GM21529 (cell line): ENCODE measurements around the gene ZCCHC14.
A peak's percentile ranks its signal among the peaks of the same experiment; 100 is the strongest.
"Not testable (repeated sequence)": the region's sequence is repeated elsewhere in the genome, so short reads cannot be mapped to it uniquely, and the experiment has no call there.

Source experiments
- ATAC-seq: cut with Tn5 transposase; IDR thresholded peaks from one replicate; pipeline ENCODE4 v1.9.1; 2021; ENCODE audit not compliant: unreplicated experiment

Gene ZCCHC14

DNA sequence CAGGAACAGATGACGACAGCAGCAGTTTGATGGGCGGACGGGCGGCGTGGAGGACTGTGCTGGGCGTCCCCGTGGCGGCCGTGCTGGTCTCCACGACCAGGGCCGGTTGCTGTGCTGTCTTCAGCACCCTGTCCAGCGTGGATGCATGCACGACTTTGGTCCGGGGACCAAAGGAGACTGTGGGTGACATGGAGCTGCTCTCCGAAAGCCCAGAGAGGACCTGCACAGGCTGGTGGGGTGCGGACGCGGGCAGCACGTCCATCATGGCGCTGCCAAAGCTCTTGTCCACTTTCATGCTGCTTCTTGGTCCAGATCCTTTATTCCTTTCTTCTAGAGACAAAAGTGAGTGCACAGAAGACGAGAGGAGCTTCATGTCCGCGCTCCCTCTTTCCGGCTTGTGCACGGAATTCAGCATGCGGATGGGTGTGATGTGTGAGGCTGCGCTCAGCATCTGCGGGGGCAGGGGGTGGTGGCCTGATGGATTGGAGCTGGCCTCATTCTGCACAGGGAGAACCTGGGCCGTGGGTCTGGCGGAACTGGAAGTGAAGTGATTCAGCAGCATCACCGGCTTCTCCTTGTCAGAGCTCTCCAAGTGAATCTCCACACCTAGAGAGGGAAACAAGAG is 80.3 kb downstream of the ZCCHC14 start:
- ATAC-seq: no peak

DNA sequence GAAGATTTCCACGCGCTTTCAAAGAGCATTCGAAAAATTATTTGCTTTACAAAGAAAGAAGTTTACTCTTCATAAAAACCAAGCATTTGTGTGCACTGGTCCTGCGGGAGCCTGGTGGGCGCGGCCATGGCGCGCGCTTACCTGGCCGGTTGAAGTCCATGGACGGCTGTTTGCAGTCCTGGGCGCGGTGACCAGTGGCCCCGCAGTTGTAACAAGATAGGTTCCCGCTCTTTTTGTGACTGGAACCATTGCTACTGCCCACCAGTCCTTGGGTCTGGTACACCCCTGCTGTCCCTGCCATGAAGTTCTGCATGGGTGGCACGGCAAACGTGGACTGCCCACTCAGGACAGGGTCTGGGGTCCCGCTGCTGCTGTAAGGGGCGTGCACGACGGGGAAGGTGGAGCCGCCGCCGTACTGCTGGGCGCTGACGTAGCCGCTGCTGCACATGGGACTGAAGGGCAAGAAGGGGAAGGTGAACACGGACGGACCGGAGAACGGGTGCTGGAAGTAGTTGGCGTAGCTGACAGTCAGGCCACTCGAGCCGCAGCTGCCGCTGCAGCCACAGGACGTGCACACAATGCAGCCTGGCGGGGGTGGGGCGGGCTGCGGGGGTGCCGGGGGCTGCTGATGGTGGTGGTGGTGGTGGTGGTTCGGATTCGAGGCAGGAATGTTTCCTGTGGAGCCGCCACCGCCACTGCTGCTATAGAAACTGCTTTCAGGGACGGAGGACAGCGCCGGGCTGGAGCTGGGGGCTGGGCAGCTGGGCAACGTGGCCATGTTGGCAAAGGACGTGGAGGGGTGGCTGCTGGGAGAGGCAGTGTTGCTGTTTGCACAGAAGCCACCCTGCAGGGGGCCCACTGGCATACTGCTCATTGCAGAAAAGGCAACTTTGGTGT is 81.2 kb downstream of the ZCCHC14 start:
- ATAC-seq: no peak

DNA sequence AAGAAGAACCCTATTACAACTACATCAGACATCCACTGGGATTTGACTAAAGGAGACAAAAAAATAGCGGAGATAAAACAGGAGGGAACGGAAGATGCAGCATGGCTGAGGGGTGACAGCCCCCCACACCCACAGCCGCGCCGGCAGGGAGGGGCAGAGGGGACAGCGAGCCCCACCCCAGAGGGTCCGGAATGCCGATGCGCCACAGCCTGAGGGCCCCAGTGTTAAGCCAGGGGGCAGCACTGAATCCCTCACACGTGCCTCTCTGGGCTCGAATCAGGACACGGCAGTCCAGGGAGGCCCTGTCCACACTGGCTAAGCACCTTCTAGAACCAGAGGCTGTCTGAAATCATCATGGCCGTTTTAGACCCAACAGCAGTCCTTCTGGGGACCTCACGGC is 81.9 kb downstream of the ZCCHC14 start:
- ATAC-seq: no peak

DNA sequence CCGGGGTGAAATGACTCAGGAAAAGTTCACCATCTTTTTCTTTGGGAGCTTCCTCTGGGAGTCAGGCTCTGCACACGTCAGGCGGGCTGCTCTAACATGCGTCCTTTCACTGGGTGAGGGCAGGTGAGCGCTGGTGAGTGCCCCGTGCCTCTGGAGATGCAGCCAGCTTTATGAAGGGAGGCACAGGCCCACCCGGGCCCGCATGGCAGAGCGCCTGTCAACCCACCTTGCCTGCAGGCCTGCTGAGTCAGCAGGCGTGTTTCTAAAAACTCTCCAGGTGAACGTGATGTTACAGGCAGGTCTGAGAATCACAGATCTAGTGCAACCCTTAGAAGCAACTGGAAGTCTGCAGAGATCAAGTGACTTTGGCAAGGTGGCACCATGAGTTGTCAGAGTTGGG is 82.3 kb downstream of the ZCCHC14 start:
- no peak for ATAC-seq

DNA sequence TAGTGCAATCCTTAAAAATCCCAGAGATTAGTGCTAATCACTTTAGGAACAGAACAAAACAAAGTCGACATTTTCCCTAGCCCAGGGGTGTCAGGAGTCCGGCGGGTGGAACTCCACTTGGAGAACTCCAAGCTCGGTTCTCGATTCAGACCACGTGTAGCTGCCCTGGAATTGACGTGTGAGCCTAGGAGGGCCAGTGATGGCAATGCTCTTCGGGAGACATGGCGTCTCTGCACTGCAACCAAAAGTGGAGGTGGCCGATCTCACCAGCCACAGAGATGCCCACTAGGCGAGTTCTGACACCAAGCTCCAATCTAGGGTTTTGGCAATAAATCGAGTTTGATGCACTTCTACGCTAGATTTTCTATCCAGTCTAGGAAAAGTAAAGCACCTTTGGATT is 83.0 kb downstream of the ZCCHC14 start:
- no peak for ATAC-seq

DNA sequence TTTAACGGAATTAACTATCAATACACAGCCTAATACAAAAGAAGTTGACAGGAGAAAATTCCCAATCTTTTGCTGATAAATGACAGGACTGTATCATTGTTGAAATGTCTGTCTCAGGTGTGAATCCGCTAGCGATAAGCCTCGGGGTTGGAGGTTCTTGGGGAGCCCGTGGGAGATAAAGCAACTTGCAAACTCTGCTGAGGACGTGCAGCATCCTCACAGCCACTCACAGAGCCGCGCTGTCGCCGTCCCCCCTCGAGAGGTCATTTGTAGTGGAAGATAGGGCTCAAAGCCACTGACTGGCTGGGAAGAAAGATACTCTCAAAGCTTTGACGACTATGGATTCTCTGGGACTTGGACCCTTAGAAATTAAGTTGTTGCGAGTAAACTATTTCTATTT is 83.7 kb downstream of the ZCCHC14 start:
- ATAC-seq: no peak

DNA sequence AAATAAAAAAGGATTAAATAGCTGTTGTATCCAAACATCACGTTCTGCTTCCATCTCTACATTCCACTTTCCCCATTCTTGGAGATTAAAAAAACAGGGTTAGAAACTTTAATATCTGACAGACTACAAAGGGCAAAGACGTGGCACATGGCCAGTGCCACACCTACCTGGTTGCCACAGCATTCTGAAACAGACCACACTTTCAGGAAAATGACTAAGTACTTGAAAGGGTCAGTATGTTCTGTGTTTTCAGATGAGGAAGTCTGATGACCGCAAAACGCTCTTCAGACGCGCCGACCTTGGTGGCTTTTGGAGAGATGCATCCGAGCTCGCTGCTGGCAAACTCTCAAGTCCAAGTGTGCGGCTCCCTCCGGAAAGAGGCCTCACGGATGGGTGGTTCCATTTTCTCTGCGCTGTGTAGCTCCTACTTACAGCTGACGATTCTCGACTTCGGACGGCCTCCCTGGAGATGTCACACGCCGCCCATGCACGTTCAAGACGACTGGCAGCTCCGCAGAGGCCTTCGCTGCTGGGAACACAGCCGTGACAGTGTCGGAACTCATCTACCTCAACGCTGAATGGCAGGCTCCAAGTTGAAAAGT is 85.2 kb downstream of the ZCCHC14 start:
- peak; percentile 60 for ATAC-seq

DNA sequence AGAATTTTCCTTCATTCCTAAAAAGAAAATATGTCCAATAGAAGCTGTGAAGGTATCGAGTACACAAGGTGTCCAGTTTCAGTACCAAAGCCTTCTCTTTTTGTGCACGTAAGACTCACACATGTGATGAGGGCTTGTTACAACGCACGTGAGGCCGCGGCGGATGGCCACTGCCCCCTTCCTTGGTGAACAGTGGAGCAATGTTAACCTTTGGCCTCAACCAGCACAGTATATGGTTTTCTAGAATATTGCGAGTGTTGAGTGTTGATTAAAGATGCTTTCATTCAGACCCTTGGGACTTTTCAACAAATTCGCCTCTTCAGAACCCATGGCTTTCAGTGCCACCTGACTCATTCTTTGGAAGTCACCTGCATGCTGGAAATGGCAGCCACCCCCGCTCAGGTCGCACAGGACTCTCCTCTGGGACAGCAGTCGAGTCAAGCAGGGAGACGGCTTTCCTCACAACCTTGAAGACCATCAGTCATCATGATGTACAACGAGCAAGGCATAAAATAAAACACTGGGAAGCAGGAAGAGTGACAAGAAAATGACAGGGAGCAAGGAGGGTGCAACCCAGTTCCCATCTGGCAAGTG is 86.2 kb downstream of the ZCCHC14 start:
- ATAC-seq: no peak

DNA sequence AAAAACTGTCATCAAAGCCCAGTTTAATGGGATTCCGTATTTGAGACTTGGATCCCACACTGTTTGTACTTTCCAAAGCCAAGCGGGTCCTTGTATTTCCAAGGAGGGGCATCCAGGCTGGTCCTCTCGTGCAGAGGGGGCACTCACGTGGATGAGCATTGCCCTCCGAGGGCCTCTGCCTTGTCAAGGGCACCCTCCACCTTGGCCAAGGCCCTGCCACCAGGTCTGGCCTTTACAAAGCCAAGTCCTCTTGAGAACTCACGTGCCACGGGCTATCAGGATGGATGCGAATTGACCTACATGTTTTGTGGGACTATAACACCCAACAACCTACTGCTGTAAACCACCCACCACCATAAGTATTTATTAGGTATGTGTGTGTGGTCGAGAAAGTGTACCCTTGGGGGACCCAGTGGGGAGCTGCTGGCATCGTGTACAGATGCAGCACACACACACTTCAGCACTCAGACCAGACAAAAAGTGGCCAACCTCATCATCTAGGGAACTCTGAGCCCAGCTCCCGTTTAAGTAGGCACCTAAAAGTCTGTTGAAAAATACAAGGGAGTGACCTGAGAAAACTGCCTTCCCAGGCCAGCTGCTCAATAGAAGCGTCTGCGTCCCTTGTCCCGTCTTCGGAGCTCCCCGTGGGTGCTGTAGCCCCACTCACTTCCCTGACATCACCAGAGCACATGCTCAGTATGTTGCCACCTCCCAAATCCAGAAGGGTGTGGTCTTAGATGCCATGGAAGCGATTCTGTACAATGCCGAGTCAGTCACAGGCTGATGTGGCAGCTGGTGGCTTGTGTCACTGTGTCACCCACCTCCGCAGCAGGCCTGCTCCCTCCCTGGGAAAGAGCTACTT is 87.8 kb downstream of the ZCCHC14 start:
- ATAC-seq: no peak

DNA sequence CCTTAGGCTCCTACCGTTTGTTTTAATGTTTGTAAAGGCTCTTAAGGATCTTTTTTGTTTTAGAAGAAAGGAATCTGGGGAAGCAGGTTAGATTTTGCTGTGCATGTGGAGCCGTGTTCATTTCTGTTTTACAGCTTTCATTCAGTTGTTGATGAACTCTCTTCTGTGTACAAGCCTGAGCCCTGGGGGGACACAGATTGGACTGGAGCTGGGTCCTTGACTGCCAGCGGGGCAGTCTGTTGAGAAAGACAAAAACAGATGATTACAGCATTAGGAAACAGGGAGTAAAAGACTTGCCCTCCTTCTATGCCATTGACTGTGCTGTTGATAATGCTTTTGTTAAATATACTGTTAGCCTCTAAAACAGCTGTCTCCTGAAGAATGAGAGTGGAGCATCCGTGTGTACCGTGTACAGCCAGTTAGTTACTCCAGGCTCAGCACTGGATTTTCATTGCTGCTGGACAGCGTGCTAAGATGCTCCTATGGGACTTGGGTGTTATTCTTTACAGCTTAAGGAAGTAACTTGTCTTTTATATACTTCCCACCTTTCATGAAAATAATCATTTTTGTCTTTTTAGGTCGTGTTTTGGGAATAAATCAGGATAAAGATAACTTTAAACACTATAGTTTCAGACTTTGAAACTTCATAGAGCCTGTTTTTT is 97.5 kb downstream of the ZCCHC14 start:
- no peak for ATAC-seq

DNA sequence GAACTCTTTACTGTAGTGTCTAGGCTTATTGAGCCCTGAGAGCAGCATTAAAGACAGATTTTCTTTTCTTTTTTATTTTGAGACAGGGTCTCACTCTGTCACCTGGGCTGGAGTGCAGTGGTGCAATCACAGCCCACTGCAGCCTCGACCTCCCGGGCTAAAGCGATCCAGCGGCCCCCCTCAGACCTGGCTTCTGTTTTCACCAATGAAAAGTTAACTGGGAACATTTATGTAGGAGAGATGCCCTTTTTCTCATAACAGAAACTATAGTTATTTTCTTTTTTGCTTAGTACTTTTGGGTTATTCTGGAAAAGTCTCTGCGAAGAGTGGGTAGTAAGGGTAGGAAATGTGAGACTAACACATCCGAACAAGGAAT is 99.2 kb downstream of the ZCCHC14 start:
- no peak for ATAC-seq

DNA sequence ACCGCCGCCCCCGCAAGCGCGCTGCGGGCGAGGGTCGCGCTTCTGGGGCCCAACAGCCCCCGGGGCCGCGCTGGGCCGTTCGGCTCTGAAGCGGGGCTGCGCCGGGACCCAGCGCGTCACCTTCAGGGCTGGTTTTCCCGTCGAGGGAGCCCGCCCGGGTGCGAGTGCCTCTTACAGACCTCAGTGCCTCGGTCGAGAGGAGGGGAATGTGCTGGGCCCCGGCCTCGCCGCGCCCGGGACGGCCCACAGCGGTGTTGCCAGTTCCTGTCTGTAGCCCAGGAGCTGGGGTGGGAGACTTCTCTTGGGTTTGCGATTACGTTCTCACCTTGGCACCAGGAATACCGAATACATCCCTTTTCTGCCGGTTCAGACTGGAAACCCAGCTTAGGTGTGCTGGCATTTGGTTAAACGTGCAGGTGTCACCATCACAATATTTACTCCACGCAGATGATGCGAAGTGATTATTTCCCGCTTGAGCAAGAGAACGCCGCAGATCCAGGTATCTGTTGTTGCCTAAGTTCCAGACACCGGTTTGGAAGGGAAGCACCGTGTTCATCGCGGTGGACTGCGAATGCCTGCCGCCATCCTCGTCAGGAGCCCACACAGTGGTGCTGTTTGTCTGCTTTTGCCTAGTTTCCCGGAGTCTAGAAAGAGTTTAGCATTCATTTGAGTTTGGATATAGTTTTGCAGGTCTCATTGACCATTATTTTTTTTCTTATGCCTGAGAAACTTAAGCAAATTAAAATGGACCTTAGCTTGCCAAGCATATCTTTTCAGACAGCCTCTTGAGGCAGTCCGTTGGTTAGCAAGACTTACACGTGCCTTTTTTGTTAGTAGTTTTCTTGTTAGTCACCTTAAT is 99.8 kb downstream of the ZCCHC14 start:
- ATAC-seq: no peak

DNA sequence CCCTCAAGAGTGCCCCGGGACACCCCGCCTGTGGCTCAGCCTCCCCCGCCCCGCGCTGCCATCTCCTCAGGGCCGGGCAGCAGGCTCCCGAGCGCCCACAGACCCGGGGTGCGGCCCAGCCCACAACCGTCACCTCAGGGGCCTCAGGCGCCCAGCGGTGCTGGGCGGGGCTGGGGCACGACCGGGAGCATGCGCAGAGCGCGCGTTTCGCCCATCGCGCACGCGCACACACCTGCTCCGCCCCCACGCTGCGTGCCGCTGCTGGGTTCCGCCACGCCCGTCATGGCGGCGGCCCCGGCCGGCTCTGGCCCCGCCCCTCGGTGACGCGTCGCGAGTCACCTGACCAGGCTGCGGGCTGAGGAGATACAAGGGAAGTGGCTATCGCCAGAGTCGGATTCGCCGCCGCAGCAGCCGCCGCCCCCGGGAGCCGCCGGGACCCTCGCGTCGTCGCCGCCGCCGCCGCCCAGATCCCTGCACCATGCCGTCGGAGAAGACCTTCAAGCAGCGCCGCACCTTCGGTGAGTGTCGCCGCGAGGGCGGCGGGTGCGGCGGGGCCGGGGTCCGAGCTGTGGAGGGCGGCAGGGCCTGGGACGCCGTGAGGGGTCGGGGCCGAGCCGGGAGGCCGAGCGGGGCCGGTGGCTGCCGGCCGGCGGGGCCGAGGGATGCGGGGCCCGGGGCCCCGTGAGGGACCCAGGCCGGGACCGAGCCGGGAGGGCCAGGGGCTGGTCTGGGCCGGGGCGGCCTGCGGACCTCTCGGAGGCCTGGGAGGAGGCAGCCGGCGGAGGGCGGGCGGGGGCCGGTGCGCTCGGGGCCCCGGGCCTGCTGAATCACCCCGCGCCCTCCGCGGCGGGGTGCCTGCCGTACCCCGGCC is 100.6 kb downstream of the ZCCHC14 start, which contains the start of gene MAP1LC3B:
Gene MAP1LC3B, plus strand, starts transcription at position 387 of the 871 bp plus-strand sequence. Its CDS starts 92 bp downstream, at position 479.
- ATAC-seq: peak; percentile 50

DNA sequence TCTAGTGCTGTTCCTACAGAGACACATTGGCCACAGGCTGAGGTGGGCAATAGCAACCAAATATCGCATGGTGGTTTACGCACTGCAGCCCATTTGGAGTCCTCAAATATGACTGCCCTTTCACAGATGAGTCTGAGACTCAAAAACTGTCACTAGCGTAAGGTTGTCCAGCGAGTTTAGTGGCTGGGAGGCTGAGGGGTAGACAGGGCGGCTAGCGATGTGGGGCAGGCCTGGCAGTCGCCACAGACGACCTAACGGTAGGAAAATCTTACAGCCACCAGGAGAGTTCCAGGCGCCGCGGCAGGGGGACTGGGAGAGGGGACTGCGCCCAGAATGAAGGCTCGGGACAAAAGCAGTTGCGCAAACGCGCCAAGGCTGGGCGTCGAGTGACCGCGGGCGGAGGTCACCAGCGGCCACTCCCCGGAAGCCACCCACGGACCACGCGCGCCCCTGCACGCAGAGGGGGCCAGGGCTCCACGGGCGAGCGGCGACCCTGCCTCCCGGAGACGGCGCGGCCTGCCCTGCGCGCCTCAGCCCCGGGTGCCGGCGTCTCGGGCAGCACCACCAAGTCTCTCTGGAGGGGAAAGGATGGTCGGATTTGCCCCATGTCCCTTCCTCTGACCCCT is 101.4 kb downstream of the ZCCHC14 start:
- ATAC-seq: peak; percentile 8

DNA sequence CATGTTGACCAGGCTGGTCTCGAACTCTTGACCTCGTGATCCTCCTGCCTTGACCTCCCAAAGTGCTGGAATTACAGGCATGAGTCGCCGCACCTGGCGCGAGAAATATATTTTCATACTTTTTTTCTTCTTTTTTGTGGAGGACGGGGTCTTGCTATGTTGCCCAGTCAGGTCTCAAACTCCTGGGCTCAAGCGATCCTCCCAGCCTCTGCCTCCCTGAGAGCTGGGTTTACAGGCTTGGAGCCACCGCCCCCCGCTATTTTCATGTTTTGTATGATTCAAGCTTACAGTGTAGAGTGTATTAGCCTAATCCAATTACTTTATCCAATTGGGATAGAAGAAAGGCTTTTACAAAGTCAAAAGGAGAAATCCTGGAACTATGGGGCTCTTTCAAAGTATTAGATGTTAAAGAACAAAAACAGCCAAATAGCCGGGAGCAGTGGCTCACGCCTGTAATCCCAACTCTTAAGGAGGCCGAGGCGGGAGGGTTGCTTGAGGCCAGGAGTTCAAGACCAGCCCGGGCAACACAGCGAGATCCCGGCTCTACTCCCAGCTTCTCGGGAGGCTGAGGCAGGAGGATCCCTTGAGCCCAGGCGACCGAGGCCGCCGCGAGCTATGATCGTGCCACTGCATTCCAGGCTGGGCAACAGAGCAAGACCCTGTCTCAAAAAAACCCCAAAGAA is 102.0 kb downstream of the ZCCHC14 start:
- ATAC-seq: no peak

DNA sequence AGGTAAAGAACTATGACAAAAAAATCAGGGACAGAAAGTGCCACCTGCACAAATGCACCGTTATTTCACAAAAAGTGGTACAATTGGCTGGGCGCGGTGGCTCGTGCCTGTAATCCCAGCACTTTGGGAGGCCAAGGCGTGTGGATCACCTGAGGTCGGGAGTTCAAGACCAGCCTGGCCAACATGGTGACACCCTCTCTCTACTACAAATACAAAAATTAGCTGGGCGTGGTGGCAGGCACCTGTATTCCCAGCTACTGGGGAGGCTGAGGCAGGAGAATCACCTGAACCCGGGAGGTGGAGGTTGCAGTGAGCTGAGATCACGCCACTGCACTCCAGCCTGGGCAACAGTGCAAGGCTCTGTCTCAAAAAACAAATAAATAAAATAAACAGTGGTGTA is 102.9 kb downstream of the ZCCHC14 start:
- not testable (repeated sequence) for ATAC-seq

DNA sequence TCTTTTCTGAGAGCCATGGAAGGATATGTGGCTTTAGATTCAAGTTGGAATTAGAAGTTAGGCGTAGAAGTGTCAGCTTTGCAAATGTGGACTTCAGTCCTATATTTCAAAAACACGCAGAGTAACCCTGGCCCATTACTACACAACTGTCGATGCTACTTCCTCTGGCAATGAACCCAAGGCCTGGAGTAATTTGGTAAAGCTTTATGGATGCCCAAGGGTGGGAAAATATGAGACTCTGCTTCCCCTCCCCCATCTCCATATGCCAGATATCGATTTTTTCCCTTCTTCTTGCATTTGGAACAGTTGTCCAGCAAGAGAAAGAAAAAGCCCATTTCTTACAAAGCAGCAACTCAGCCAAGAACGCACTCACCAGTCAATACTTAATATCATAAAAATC is 103.6 kb downstream of the ZCCHC14 start:
- no peak for ATAC-seq
